CD4-positive, alpha-beta T cell treated with Interleukin-17A for 1 hour (primary cell): Measurements from ENCODE around the gene ITGBL1.
A peak's percentile ranks its signal among the peaks of the same experiment; 100 is the strongest.

Experiments used
- DNase-seq: peaks from one replicate; pipeline ENCODE4 v3.0.0-alpha.2; 2020

The ITGBL1 gene

GRCh38 chr13:101634142-101634541 is 181.7 kb downstream of the ITGBL1 start:
- DNase-seq, result no peak

- DNase-seq, result no peak
Observed at GRCh38 chr13:101639711-101640110, 187.2 kb downstream of the ITGBL1 start.

- DNase-seq, result no peak
Observed at GRCh38 chr13:101640788-101641400, 188.4 kb downstream of the ITGBL1 start.

- DNase-seq, result no peak
Observed at GRCh38 chr13:101645871-101646270, 193.4 kb downstream of the ITGBL1 start.

GRCh38 chr13:101647760-101648159 is 195.3 kb downstream of the ITGBL1 start:
- no peak for DNase-seq

- DNase-seq, result no peak
Observed at GRCh38 chr13:101648766-101649487, 196.5 kb downstream of the ITGBL1 start.

GRCh38 chr13:101649488-101650126 is 197.1 kb downstream of the ITGBL1 start:
- DNase-seq, result no peak

- no peak for DNase-seq
Observed at GRCh38 chr13:101654883-101655282, 202.4 kb downstream of the ITGBL1 start.

- DNase-seq, result no peak
Observed at GRCh38 chr13:101655435-101655834, 203.0 kb downstream of the ITGBL1 start.

GRCh38 chr13:101660711-101661110 is 208.2 kb downstream of the ITGBL1 start:
- DNase-seq, result no peak

GRCh38 chr13:101661839-101662238 is 209.4 kb downstream of the ITGBL1 start:
- DNase-seq, result no peak

- DNase-seq, result no peak
Observed at GRCh38 chr13:101673360-101674105, 221.1 kb downstream of the ITGBL1 start.

- DNase-seq, result no peak
Observed at GRCh38 chr13:101681834-101682233, 229.4 kb downstream of the ITGBL1 start.

- DNase-seq, result no peak
Observed at GRCh38 chr13:101686003-101686402, 233.5 kb downstream of the ITGBL1 start.

GRCh38 chr13:101690871-101691270 is 238.4 kb downstream of the ITGBL1 start:
- no peak for DNase-seq

- no peak for DNase-seq
Observed at GRCh38 chr13:101691341-101691860, 238.9 kb downstream of the ITGBL1 start.

- DNase-seq, result no peak
Observed at GRCh38 chr13:101695870-101696516, 243.5 kb downstream of the ITGBL1 start.

- no peak for DNase-seq
Observed at GRCh38 chr13:101697745-101698144, 245.3 kb downstream of the ITGBL1 start.

GRCh38 chr13:101698400-101698799 is 245.9 kb downstream of the ITGBL1 start:
- no peak for DNase-seq

- no peak for DNase-seq
Observed at GRCh38 chr13:101700598-101700997, 248.1 kb downstream of the ITGBL1 start.

GRCh38 chr13:101703081-101703480 is 250.6 kb downstream of the ITGBL1 start:
- no peak for DNase-seq

GRCh38 chr13:101703838-101704237 is 251.4 kb downstream of the ITGBL1 start:
- DNase-seq, result no peak

- peak; percentile 14 for DNase-seq
Observed at GRCh38 chr13:101706651-101707050, 254.2 kb downstream of the ITGBL1 start.
